Activated CD4-positive, alpha-beta memory T cell treated with anti-CD3 and anti-CD28 coated beads, Interleukin-2, amount 10 ng/mL, durations not matched to agents 7 days and 5 days (primary cell): Measurements from ENCODE around the gene ANKLE1. TPM values are rescaled to one million over a fixed set of nuclear protein-coding genes. Genes with fewer than 3 reads are reported as not detected.

Experiments used
- CTCF ChIA-PET: fragments of 350-600 bp; sonication (Branson Sonifier 250); formaldehyde crosslinking; loops from one replicate; lab custom pipeline; 2021; ENCODE audit warnings: antibody characterized with exemption, inconsistent platforms; lab: Charles Lee
- POLR2A ChIA-PET: fragments of 350-600 bp; sonication (Branson Sonifier 250); formaldehyde crosslinking; loops from one replicate; lab custom pipeline; 2021; ENCODE audit warnings: antibody characterized with exemption; lab: Charles Lee
- DNase-seq: peaks from one replicate; pipeline ENCODE4 v3.0.0-alpha.2; 2020
- H3K27ac Mint-ChIP-seq: one replicate; pipeline ENCODE4 v1.8.0; 2021; ENCODE audit warnings: mild to moderate bottlenecking, mixed read lengths
- H3K27me3 Mint-ChIP-seq: one replicate; pipeline ENCODE4 v1.8.0; 2021; ENCODE audit warnings: mixed read lengths
- H3K36me3 Mint-ChIP-seq: one replicate; pipeline ENCODE4 v1.8.0; 2021; ENCODE audit warnings: low read depth, mixed read lengths
- H3K4me1 Mint-ChIP-seq: one replicate; pipeline ENCODE4 v1.8.0; 2021; ENCODE audit warnings: mixed read lengths
- H3K4me3 Mint-ChIP-seq: one replicate; pipeline ENCODE4 v1.8.0; 2021; ENCODE audit warnings: mild to moderate bottlenecking, mixed read lengths
- H3K9me3 Mint-ChIP-seq: one replicate; pipeline ENCODE4 v1.8.0; 2021; ENCODE audit warnings: mixed read lengths
- total RNA-seq, 2 experiments: library from RNA; stranded (reverse); gene quantifications; one replicate each; pipeline ENCODE4 v1.2.3, GENCODE V29; 2021

ANKLE1 gene
- total RNA-seq, 2 experiments from 2014 or later, result 7.6 to 8.2 TPM

DNA sequence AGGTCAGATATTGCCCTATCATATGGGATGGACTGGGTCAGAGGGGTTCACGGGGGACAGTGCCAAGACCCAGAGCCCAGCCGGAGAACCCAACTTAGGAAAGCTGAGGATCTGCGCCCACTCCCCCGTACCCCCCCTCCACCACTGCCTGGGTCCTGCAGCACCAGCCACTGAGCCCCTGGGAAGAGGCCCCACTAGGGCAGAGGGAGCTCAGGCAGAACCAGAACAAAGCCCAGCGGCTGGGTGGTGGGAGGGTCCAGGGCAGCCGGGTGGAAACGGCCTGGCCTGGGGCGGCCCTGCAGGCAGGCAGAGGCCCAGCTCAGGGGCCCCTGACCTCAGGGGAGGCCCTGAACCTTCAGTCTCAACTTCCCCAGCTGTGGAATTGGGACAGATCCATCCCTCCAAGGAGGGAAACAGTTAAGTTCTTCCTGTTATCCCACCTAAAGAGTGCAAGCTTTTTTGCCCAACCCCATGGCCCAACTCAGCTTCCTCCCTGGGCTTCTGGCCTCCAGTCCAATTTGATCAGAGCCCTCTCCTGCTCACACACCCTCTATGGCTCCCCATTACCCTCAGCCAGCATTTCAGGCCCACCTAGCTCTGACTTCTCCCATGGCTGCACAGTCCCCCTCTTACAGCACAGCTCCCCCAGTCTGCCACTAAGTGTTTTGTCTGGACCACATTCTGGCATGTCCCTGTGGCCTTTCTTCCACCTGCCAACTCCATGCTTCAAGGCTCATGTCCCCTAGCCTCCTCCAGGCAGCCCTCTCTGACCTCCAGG is 39.1 kb upstream of the ANKLE1 start:
- no peaks in the 10 kb centered on the region for H3K36me3 Mint-ChIP-seq
- ChIA-PET CTCF (no interaction called here), POLR2A (interaction anchor here (1.1 to 1.5 kb wide), 2 partner anchors 10 to 16 kb away, joined by 3 to 5 read pairs; partner anchors contain the start of gene OCEL1)
- no peaks in the 10 kb centered on the region for H3K9me3 Mint-ChIP-seq
- H3K4me3 Mint-ChIP-seq, result no peak overlapping the region
- no peak for DNase-seq
- no peak overlapping the region for H3K27ac Mint-ChIP-seq
- H3K4me1 Mint-ChIP-seq, result peaks cover 11% of the 10 kb centered on the region
- peaks cover 17% of the 10 kb centered on the region for H3K27me3 Mint-ChIP-seq

DNA sequence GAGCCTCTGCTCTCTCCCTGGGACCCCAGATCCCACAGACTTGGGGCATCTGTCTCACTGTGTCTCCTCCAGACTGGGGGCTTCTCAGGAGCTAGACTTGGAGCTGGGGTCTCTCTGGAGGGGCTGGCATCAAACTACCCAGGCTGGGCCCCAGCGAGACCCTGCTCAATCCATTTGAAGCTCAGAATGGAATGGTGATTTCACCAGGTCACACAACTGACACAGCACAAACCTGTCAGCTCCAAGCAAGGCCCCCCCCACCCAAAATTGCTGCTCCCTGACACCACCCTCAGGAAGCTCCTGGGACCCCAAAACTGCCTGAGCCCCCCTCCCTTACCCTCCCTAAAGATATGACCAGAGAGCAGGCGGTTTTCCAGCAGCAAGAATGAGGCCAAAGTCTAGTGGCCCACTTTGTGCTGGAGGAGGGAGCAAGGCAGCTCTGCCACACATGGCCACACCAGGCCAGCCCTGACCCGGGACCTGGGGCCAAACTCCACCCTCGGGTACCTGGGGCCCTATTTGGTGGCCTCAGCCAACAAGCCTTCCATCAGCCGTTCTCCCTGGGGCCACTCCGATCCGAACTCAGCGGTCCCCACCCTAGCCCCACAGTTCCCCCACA is 38.4 kb upstream of the ANKLE1 start:
- no peak overlapping the region for H3K27ac Mint-ChIP-seq

DNA sequence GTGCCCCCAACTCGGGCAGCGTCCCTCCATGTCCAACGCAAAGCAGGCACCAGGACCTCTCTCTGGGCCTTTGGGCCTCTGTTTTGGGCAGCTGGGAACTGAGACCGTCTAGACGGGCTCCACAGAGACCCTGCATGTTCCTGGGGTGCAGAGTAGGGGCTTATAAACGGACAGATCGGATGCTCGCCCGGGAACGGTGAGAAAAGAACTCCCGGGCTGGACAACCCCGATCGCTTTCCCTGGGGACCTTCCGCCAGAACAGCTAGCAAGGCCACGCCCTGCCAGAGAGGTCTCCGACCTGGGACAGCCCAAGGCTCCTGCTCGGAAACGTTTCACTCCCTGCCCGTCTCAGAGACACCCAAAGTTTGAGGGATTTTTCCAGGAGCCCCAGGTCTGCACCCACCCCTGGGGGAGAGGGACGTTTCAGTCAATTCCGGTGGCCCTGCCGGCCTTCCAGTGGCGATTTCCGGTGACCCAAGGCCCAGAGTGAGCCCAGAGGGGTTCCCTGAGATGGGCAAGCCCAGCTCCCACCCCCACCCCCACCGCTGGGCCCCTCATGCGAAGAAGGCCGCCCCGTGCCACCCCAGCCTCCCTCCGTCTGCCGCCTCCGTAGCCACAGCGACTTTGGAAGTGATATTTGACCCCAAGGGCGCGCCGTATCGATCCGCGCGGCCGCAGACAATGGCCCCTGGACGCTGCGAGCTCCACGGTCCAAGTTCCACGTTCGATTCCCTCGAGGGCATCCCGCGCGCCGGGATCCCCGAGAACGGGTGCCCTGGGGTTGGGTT is 37.7 kb upstream of the ANKLE1 start:
- CTCF ChIA-PET, result no interaction called here

More for the DNA sequence above, 38.4 kb upstream of the ANKLE1 start:
- ChIA-PET POLR2A (interaction anchor here (0.8 kb wide), 1 partner anchor 17 kb away, joined by 3 read pairs; no protein-coding TSS in a partner anchor), CTCF (no interaction called here)
- Mint-ChIP-seq H3K36me3 (no peaks in the 10 kb centered on the region), H3K4me3 (no peak overlapping the region), H3K27me3 (peaks cover 17% of the 10 kb centered on the region), H3K9me3 (no peaks in the 10 kb centered on the region), H3K4me1 (peaks cover 10% of the 10 kb centered on the region)
- DNase-seq, result no peak

DNA sequence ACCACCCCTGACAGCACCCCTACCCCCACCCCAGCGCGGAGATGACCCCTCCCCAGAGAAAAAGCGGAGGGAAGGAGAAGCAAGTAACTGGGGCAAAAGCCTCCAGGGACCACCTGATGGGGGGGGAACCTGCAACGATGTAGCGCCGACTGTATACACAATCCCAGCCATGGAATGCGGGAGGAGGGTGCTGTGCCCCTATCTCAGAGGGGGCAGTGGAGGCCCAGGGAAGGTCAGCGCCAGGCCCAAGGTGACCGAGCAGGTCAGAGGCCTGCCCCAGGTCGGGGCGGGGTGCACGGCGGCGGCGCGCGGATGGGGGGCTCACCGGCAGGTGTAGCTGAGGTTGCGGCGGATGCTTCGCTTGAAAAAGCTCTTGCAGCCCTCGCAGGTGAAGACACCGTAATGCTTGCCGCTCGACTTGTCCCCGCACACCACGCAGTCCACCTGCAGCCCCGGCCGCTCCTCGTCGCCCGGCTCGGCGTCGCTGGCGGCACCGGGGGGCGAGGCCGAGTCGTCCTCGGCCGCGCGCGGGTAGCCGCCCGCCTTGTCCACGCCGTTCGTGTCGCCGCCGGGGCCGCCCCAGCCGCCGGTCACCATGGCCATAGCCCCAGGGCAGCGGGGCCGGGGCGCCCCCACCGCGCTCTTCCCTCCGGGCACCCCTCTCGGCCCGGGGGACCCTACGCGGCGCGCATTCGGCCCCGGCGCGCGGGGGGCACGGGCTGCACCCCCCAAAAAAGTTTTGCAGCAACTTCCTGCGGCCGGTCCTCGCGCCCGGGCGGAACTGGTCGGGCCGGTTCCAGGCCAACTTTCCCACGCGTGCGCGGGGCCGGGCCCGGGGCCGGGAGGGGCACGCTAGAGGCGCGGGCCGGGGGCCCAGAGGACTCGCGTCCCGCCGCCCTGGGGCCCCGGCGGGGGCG is 36.8 kb upstream of the ANKLE1 start:
- CTCF ChIA-PET, result no interaction called here
- no peak for DNase-seq
- peaks cover 10% of the 10 kb centered on the region for H3K4me1 Mint-ChIP-seq
- no peaks in the 10 kb centered on the region for H3K9me3 Mint-ChIP-seq
- no peaks in the 10 kb centered on the region for H3K36me3 Mint-ChIP-seq
- peaks cover 17% of the 10 kb centered on the region for H3K27me3 Mint-ChIP-seq
- no peak overlapping the region for H3K27ac Mint-ChIP-seq
- POLR2A ChIA-PET, result interaction anchor here (1.3 to 1.4 kb wide), 2 partner anchors 9 to 19 kb away, joined by 5 read pairs; partner anchors contain the start of gene OCEL1
- peak overlapping the region; percentile 53 for H3K4me3 Mint-ChIP-seq

More for the DNA sequence above, 37.7 kb upstream of the ANKLE1 start:
- Mint-ChIP-seq H3K36me3 (no peaks in the 10 kb centered on the region), H3K27ac (no peak overlapping the region), H3K4me3 (peak overlapping the region; percentile 53), H3K9me3 (no peaks in the 10 kb centered on the region), H3K4me1 (peaks cover 10% of the 10 kb centered on the region), H3K27me3 (peaks cover 17% of the 10 kb centered on the region)
- POLR2A ChIA-PET, result interaction anchor here (0.8 to 1.4 kb wide), 3 partner anchors 8 to 18 kb away, joined by 3 to 5 read pairs (median 5); partner anchors contain the start of gene OCEL1
- DNase-seq, result no peak

DNA sequence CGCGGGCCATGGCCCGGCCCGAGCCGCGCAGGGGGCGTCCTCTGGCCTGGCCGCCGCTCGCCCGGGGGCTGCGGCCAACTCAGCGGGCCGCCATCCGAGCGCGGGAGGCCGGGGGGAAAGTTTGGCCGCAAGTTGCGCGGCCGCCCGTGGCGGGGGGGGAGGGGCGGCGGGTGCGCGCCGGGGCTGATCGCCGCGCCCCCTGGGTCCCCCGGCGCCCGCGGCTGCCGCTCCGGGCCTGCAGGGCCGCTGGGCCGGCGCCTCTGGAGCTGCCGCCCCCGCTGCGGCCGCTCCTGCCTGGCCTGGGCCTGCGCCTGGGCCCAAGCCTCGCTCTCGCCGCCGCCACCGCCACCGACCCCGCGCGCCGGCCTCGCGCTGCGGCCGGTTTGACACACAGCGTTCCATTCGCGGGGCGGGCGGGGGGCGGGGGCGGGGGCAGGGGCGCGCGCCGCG is 36.1 kb upstream of the ANKLE1 start, which contains the start of gene NR2F6:
TSS of gene NR2F6 (minus strand) at position 385 of the 450 bp plus-strand sequence. CDS start 699 bp downstream, outside the sequence.
- ChIA-PET POLR2A (interaction anchor here (1.3 to 1.4 kb wide), 2 partner anchors 10 to 19 kb away, joined by 5 read pairs; partner anchors contain the start of gene OCEL1), CTCF (no interaction called here)
- Mint-ChIP-seq H3K27me3 (peaks cover 17% of the 10 kb centered on the region), H3K4me1 (peaks cover 10% of the 10 kb centered on the region), H3K9me3 (no peaks in the 10 kb centered on the region), H3K27ac (peak within 1 kb of the TSS; percentile 49), H3K4me3 (peak within 1 kb of the TSS; percentile 81), H3K36me3 (no peaks in the 10 kb centered on the region)
- no peak for DNase-seq

DNA sequence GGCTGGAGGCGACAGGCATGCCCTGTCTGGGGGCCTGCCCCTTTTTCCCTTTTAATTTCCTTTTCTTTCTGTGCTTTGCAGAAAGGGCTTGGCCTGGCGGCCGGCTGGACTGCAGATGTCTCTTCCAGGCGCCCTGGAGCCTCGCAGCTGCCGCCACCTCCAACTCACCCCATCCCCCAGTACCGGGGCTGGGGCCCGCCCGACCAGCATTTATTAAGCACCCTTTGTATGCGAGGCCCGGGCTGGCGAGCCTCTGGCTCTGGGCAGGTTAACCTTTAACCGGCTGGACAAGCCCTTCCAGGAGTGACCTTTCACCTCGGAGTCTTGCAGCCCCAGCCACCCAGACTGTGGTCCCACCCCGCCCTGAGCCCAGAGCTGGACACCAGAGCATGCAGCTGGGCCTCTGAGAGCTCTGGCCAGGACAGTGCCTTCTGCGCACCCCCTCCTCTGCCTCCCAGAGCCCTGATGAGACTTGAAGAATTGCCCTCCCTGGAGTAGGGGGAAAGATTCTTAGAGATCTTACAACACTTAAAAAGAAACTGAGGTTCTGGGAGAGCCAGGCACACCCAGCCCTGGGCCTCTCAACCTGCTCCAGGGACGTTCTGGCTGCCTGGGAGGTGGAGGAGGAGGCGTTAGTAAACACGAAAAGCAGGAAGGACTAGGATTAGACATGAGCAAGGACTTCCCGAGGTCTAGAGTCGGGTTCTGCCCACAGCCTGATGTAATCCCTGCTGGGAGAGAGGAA is 34.8 kb upstream of the ANKLE1 start:
- CTCF ChIA-PET, result no interaction called here
- no peak for DNase-seq
- POLR2A ChIA-PET, result no interaction called here
- H3K36me3 Mint-ChIP-seq, result no peaks in the 10 kb centered on the region
- H3K4me1 Mint-ChIP-seq, result peaks cover 10% of the 10 kb centered on the region
- H3K9me3 Mint-ChIP-seq, result no peaks in the 10 kb centered on the region
- peaks cover 17% of the 10 kb centered on the region for H3K27me3 Mint-ChIP-seq
- peak overlapping the region; percentile 47 for H3K4me3 Mint-ChIP-seq
- H3K27ac Mint-ChIP-seq, result no peak overlapping the region

DNA sequence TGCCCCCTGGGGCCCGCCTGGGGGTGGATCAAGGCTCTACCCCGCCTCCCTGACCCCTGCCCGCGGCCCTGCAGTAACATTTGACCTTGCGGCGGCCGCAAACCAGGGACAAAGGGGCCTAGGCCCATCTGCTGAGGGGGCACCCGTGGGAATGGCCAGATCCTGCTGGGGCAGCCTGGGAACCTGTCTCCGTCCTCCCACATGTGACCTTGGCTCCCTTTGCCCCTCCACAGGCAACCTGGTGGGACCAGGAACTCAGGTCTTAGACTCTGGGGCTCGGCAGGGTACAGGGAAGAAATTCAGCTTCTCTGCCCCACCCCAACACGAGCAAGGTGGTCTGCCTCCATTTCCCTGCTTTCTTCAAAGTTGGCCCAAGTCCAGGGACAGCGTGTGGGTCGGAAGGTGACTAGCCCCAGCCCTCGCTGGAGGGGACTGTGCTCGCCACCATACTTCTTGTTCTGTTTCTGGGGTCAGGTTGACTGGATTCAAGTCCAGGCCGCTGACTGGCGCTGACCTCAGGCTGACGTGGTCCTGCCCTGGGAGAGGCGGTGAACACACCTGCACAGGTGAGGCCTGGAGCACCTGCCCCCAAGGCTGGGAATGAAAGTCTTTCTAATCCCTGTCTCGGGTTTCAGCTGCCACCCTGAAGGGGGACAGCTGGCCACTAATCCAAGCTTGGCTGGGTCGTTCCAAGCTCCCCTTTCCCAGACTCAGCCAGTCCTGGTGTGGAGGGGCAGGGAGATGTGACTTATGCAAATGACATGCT is 33.5 kb upstream of the ANKLE1 start:
- Mint-ChIP-seq H3K27me3 (peaks cover 17% of the 10 kb centered on the region), H3K27ac (no peak overlapping the region), H3K36me3 (no peaks in the 10 kb centered on the region), H3K9me3 (no peaks in the 10 kb centered on the region), H3K4me3 (no peak overlapping the region), H3K4me1 (peaks cover 10% of the 10 kb centered on the region)
- CTCF ChIA-PET, result no interaction called here
- DNase-seq, result no peak
- POLR2A ChIA-PET, result no interaction called here

DNA sequence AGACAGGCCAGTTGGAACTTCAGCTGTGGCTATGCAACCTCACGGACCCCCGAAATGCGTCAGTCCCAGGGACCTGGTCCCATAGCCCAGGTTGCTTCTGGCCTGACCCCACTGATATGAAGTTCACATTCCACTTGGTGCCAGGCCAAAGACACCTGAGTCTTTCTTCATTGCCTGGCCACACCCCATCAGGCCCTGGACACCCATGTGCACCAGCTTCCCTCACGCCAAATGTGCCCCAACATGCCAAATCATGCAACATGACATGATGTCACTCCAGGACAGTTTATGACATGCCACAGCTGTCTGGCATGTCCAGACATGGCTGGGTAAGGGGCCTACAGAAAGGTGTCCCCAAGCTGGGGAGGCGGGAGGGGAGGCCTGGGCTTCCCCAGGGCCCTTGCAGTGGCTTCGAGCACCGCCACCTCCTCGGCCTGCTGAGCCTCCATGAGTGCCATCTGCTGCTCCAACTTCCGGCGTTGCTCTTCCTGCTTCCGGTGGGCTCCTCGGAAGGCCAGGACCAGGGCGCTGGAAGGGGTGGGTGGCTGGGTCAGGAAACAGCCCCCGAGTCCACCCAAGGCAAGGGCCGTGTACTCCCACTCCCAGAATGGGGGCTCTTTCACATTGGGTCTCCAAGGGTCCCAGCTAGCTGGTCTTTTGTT is 31.7 kb upstream of the ANKLE1 start:
- no peaks in the 10 kb centered on the region for H3K9me3 Mint-ChIP-seq
- no peak for DNase-seq
- ChIA-PET CTCF (no interaction called here), POLR2A (interaction anchor here (1.5 kb wide), 1 partner anchor 175 kb away, joined by 3 read pairs; no protein-coding TSS in a partner anchor)
- H3K27me3 Mint-ChIP-seq, result peaks cover 10% of the 10 kb centered on the region
- no peak overlapping the region for H3K4me3 Mint-ChIP-seq
- peaks cover 6% of the 10 kb centered on the region for H3K4me1 Mint-ChIP-seq
- H3K36me3 Mint-ChIP-seq, result no peaks in the 10 kb centered on the region
- H3K27ac Mint-ChIP-seq, result no peak overlapping the region

DNA sequence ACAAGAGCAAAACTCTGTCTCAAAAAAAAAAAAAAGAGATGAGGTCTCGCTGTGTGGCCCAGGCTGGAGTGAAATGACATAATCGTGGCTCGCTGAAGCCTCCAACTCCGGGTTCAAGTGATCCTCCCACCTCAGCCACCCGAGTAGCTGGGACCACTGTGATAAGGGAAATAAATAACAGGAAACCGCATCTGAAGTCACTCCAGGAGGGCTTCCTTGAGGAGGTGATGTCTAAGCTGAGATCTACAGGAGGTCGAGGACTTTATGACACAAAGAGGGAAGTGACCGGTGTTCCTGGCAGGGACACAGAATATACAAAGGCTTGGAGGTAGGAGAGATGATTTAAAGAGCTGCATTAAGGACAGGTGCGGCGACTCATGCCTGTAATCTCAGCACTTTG is 27.1 kb upstream of the ANKLE1 start:
- Mint-ChIP-seq H3K9me3 (no peaks in the 10 kb centered on the region), H3K4me1 (no peaks in the 10 kb centered on the region), H3K36me3 (no peaks in the 10 kb centered on the region), H3K4me3 (no peak overlapping the region), H3K27ac (no peak overlapping the region), H3K27me3 (no peaks in the 10 kb centered on the region)
- ChIA-PET CTCF (no interaction called here), POLR2A (interaction anchor here (0.7 to 1.0 kb wide), 2 partner anchors 40 to 130 kb away, joined by 3 read pairs; partner anchors contain the start of gene USE1)
- DNase-seq, result no peak

DNA sequence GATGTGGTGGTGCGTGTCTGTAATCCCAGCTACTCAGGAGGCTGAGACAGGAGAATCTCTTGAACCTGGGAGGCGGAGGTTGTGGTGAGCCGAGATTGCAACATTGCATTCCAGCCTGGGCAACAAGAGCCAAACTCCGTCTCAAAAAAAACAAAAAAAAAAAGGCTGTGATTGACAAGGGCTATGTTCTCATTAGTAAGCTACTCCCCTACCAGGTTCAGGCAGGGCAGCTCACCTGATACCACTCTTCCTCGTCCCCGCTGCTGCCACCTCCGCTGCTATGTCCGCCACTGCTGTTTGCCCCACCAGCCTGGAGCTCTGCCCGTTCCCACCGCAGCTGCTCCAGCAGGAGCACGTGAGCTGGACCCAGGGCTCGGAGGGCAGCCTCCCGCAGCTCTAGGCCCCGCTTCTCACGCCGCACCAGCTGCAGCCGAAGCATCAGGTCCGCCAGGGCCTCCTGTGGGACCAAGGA is 26.5 kb upstream of the ANKLE1 start:
- Mint-ChIP-seq H3K36me3 (no peaks in the 10 kb centered on the region), H3K4me3 (no peak overlapping the region), H3K27me3 (no peaks in the 10 kb centered on the region), H3K9me3 (no peaks in the 10 kb centered on the region), H3K27ac (no peak overlapping the region), H3K4me1 (no peaks in the 10 kb centered on the region)
- CTCF ChIA-PET, result interaction anchor here (0.9 kb wide), 1 partner anchor 136 kb away, joined by 3 read pairs; no protein-coding TSS in a partner anchor
- POLR2A ChIA-PET, result interaction anchor here (0.7 to 1.0 kb wide), 2 partner anchors 40 to 130 kb away, joined by 3 read pairs; partner anchors contain the start of gene USE1
- DNase-seq, result no peak
